Rectal smooth muscle tissue (tissue), 1 donor: ENCODE data around the gene LINGO3.

Experiments
- H3K27ac ChIP-seq: one replicate; pipeline ENCODE4 v1.7.0; 2013; ENCODE audit warnings: low read depth, low read length, inconsistent platforms
- H3K27me3 ChIP-seq: one replicate; pipeline ENCODE4 v1.7.0; 2013; ENCODE audit warnings: low read length; ENCODE audit not compliant: control insufficient read depth, insufficient read depth
- H3K36me3 ChIP-seq: one replicate; pipeline ENCODE4 v1.7.0; 2013; ENCODE audit warnings: low read length; ENCODE audit not compliant: control insufficient read depth, insufficient read depth
- H3K4me1 ChIP-seq: one replicate; pipeline ENCODE4 v1.7.0; 2013; ENCODE audit warnings: low read length; ENCODE audit not compliant: control insufficient read depth, insufficient read depth
- H3K4me3 ChIP-seq: one replicate; pipeline ENCODE4 v1.7.0; 2013; ENCODE audit warnings: low read length
- H3K9ac ChIP-seq: one replicate; pipeline ENCODE4 v1.7.0; 2013; ENCODE audit warnings: low read length

LINGO3 gene

GRCh38 chr19:2320049-2320448 is 12.1 kb upstream of the LINGO3 start:
- Histone ChIP-seq H3K9ac (no peak overlapping the region), H3K4me1 (no peaks in the 10 kb centered on the region), H3K27me3 (no peaks in the 10 kb centered on the region), H3K27ac (no peak overlapping the region), H3K4me3 (no peak overlapping the region), H3K36me3 (peaks cover 6% of the 10 kb centered on the region)

- Histone ChIP-seq H3K27ac (no peak overlapping the region), H3K4me1 (no peaks in the 10 kb centered on the region), H3K36me3 (peaks cover 6% of the 10 kb centered on the region), H3K9ac (no peak overlapping the region), H3K4me3 (no peak overlapping the region), H3K27me3 (no peaks in the 10 kb centered on the region)
Observed at GRCh38 chr19:2319551-2319950, 11.6 kb upstream of the LINGO3 start.

GRCh38 chr19:2318923-2319322 is 11.0 kb upstream of the LINGO3 start:
- H3K4me1 ChIP-seq = no peaks in the 10 kb centered on the region
- no peak overlapping the region for H3K27ac ChIP-seq

GRCh38 chr19:2317756-2318155 is 9.8 kb upstream of the LINGO3 start:
- H3K36me3 ChIP-seq = no peaks in the 10 kb centered on the region
- H3K27ac ChIP-seq = no peak overlapping the region
- no peaks in the 10 kb centered on the region for H3K4me1 ChIP-seq
- no peak overlapping the region for H3K4me3 ChIP-seq
- no peak overlapping the region for H3K9ac ChIP-seq
- H3K27me3 ChIP-seq = peaks cover 4% of the 10 kb centered on the region

More at GRCh38 chr19:2318923-2319322, 11.0 kb upstream of the LINGO3 start:
- H3K9ac ChIP-seq = no peak overlapping the region
- no peaks in the 10 kb centered on the region for H3K27me3 ChIP-seq
- H3K36me3 ChIP-seq = no peaks in the 10 kb centered on the region
- H3K4me3 ChIP-seq = no peak overlapping the region

GRCh38 chr19:2317300-2317699 is 9.3 kb upstream of the LINGO3 start:
- H3K27ac ChIP-seq = no peak overlapping the region
- H3K9ac ChIP-seq = no peak overlapping the region
- no peak overlapping the region for H3K4me3 ChIP-seq
- H3K27me3 ChIP-seq = peaks cover 8% of the 10 kb centered on the region
- H3K4me1 ChIP-seq = no peaks in the 10 kb centered on the region
- H3K36me3 ChIP-seq = no peaks in the 10 kb centered on the region

- H3K27ac ChIP-seq = peak overlapping the region; percentile 14
- H3K4me3 ChIP-seq = no peak overlapping the region
- no peaks in the 10 kb centered on the region for H3K36me3 ChIP-seq
- no peak overlapping the region for H3K9ac ChIP-seq
- no peaks in the 10 kb centered on the region for H3K4me1 ChIP-seq
- peaks cover 9% of the 10 kb centered on the region for H3K27me3 ChIP-seq
Observed at GRCh38 chr19:2315818-2316353, 7.9 kb upstream of the LINGO3 start.

- H3K9ac ChIP-seq = no peak overlapping the region
- peak overlapping the region; percentile 14 for H3K27ac ChIP-seq
- H3K36me3 ChIP-seq = no peaks in the 10 kb centered on the region
- H3K4me1 ChIP-seq = no peaks in the 10 kb centered on the region
- peaks cover 9% of the 10 kb centered on the region for H3K27me3 ChIP-seq
- no peak overlapping the region for H3K4me3 ChIP-seq
Observed at GRCh38 chr19:2315121-2315817, 7.3 kb upstream of the LINGO3 start.

- Histone ChIP-seq H3K36me3 (no peaks in the 10 kb centered on the region), H3K4me1 (no peaks in the 10 kb centered on the region), H3K9ac (no peak overlapping the region), H3K27ac (no peak overlapping the region), H3K4me3 (no peak overlapping the region), H3K27me3 (peaks cover 12% of the 10 kb centered on the region)
Observed at GRCh38 chr19:2312820-2313501, 5.0 kb upstream of the LINGO3 start.

GRCh38 chr19:2311093-2311492 is 3.1 kb upstream of the LINGO3 start:
- Histone ChIP-seq H3K4me3 (no peak overlapping the region), H3K27ac (no peak overlapping the region), H3K36me3 (no peaks in the 10 kb centered on the region), H3K27me3 (peaks cover 22% of the 10 kb centered on the region), H3K9ac (no peak overlapping the region), H3K4me1 (no peaks in the 10 kb centered on the region)

GRCh38 chr19:2309734-2310362 is 1.9 kb upstream of the LINGO3 start:
- H3K9ac ChIP-seq = no peak overlapping the region
- H3K4me3 ChIP-seq = no peak overlapping the region
- no peak overlapping the region for H3K27ac ChIP-seq
- no peaks in the 10 kb centered on the region for H3K36me3 ChIP-seq
- H3K4me1 ChIP-seq = no peaks in the 10 kb centered on the region
- H3K27me3 ChIP-seq = peaks cover 22% of the 10 kb centered on the region

- Histone ChIP-seq H3K27ac (no peak overlapping the region), H3K4me1 (no peaks in the 10 kb centered on the region), H3K9ac (no peak overlapping the region), H3K36me3 (no peaks in the 10 kb centered on the region), H3K4me3 (no peak overlapping the region), H3K27me3 (peaks cover 21% of the 10 kb centered on the region)
Observed at GRCh38 chr19:2307518-2308012, 389 bp downstream of the LINGO3 start.

GRCh38 chr19:2306971-2307370 is 983 bp downstream of the LINGO3 start:
- no peak overlapping the region for H3K27ac ChIP-seq
- peaks cover 22% of the 10 kb centered on the region for H3K27me3 ChIP-seq
- H3K9ac ChIP-seq = no peak overlapping the region
- no peak overlapping the region for H3K4me3 ChIP-seq
- no peaks in the 10 kb centered on the region for H3K36me3 ChIP-seq
- no peaks in the 10 kb centered on the region for H3K4me1 ChIP-seq
